Measurements from ENCODE around the gene KHDRBS2. TPM values are rescaled to one million over a fixed set of nuclear protein-coding genes. Genes with fewer than 3 reads are reported as not detected.

Gene KHDRBS2
- total RNA-seq, 1 experiment from 2014 or later = not detected

GRCh38 chr6:61959196-61959595, 326.8 kb downstream of the KHDRBS2 start:
- Histone ChIP-seq H3K36me3 (ENCODE audit: low read depth) (no peaks in the 10 kb centered on the region), H3K9me3 (ENCODE audit: insufficient read depth, low read depth) (no peaks in the 10 kb centered on the region), H4K20me1 (ENCODE audit: insufficient read depth) (no peaks in the 10 kb centered on the region), H2AFZ (no peak overlapping the region), H3K79me2 (ENCODE audit: low read depth) (no peaks in the 10 kb centered on the region), H3K4me2 (no peak overlapping the region), H3K27ac (no peak overlapping the region), H3K9me2 (ENCODE audit: insufficient read depth) (no peaks in the 10 kb centered on the region), H3K4me1 (replicated peaks; ENCODE audit: insufficient read depth) (no peaks in the 10 kb centered on the region), H3F3A (ENCODE audit: insufficient read depth, low read depth) (0 out of 2 replicates have a peak, but pooled peaks cover 2% of the 10 kb centered on the region), H3K27me3 (ENCODE audit: insufficient read depth, low read depth) (no peaks in the 10 kb centered on the region), H3K4me3 (no peak overlapping the region)
- ChIA-PET CTCF (no interaction called here), POLR2A (ENCODE audit: unreplicated experiment) (no interaction called here)
- no peak for DNase-seq
- TF ChIP-seq, protein P1, sequence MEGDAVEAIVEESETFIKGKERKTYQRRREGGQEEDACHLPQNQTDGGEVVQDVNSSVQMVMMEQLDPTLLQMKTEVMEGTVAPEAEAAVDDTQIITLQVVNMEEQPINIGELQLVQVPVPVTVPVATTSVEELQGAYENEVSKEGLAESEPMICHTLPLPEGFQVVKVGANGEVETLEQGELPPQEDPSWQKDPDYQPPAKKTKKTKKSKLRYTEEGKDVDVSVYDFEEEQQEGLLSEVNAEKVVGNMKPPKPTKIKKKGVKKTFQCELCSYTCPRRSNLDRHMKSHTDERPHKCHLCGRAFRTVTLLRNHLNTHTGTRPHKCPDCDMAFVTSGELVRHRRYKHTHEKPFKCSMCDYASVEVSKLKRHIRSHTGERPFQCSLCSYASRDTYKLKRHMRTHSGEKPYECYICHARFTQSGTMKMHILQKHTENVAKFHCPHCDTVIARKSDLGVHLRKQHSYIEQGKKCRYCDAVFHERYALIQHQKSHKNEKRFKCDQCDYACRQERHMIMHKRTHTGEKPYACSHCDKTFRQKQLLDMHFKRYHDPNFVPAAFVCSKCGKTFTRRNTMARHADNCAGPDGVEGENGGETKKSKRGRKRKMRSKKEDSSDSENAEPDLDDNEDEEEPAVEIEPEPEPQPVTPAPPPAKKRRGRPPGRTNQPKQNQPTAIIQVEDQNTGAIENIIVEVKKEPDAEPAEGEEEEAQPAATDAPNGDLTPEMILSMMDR (conservative IDR thresholded peaks at IDR 0.05) = no peak
- TF ChIP-seq EZH2 (IDR thresholded peaks at IDR 0.05; ENCODE audit: low read depth) = no peak
- BruUV-seq (replicated peaks) = no TSS peak
- intact Hi-C loops (cut with micrococcal nuclease; ENCODE audit: unreplicated experiment) = no loop called here

- ChIA-PET CTCF (no interaction called here), POLR2A (ENCODE audit: unreplicated experiment) (no interaction called here)
- Histone ChIP-seq H4K20me1 (ENCODE audit: insufficient read depth) (no peaks in the 10 kb centered on the region), H3K9me3 (ENCODE audit: insufficient read depth, low read depth) (no peaks in the 10 kb centered on the region), H3K4me3 (no peak overlapping the region), H3K79me2 (ENCODE audit: low read depth) (no peaks in the 10 kb centered on the region), H3K36me3 (ENCODE audit: low read depth) (no peaks in the 10 kb centered on the region), H3K27ac (no peak overlapping the region), H3K27me3 (ENCODE audit: insufficient read depth, low read depth) (no peaks in the 10 kb centered on the region), H3K4me2 (no peak overlapping the region), H3K9me2 (ENCODE audit: insufficient read depth) (no peaks in the 10 kb centered on the region), H3F3A (ENCODE audit: insufficient read depth, low read depth) (0 out of 2 replicates have a peak, but pooled peaks cover 2% of the 10 kb centered on the region), H3K4me1 (replicated peaks; ENCODE audit: insufficient read depth) (no peaks in the 10 kb centered on the region), H2AFZ (no peak overlapping the region)
- no peak for TF ChIP-seq EZH2 (IDR thresholded peaks at IDR 0.05; ENCODE audit: low read depth)
- TF ChIP-seq, protein P1 (conservative IDR thresholded peaks at IDR 0.05) = no peak
- intact Hi-C loops (cut with micrococcal nuclease; ENCODE audit: unreplicated experiment) = no loop called here
- no peak for DNase-seq
- no TSS peak for BruUV-seq (replicated peaks)
Measured at GRCh38 chr6:61953851-61954250, 332.2 kb downstream of the KHDRBS2 start.

DNA sequence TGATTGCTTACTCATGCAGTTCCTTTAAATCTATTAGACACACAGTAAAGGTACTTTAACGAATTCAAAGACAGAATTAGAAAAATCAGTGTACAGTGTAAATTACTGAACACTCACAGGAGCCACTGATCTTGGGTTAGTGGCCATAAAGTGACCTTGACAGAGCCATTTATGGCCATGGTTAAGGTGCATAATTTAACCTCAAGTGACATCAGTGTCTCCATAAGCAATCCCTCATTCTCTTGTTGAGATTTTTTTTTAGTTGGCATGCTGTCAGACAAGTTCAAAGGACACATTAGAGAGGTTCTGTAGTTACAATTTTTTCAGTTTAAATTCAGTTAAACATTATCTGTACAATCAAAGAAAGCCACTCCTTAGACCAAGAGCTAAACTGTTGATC, 334.4 kb downstream of the KHDRBS2 start:
- Histone ChIP-seq H3K4me3 (no peak overlapping the region), H3F3A (ENCODE audit: insufficient read depth, low read depth) (0 out of 2 replicates have a peak, but pooled peaks cover 2% of the 10 kb centered on the region), H2AFZ (no peak overlapping the region), H3K79me2 (ENCODE audit: low read depth) (no peaks in the 10 kb centered on the region), H3K27ac (no peak overlapping the region), H3K9me3 (ENCODE audit: insufficient read depth, low read depth) (no peaks in the 10 kb centered on the region), H3K9me2 (ENCODE audit: insufficient read depth) (no peaks in the 10 kb centered on the region), H3K4me1 (replicated peaks; ENCODE audit: insufficient read depth) (no peaks in the 10 kb centered on the region), H4K20me1 (ENCODE audit: insufficient read depth) (no peaks in the 10 kb centered on the region), H3K4me2 (no peak overlapping the region), H3K36me3 (ENCODE audit: low read depth) (no peaks in the 10 kb centered on the region), H3K27me3 (ENCODE audit: insufficient read depth, low read depth) (no peaks in the 10 kb centered on the region)
- intact Hi-C loops (cut with micrococcal nuclease; ENCODE audit: unreplicated experiment) = no loop called here
- no peak for DNase-seq
- ChIA-PET CTCF (no interaction called here), POLR2A (ENCODE audit: unreplicated experiment) (no interaction called here)
- BruUV-seq (replicated peaks) = no TSS peak
- TF ChIP-seq, protein P1 (conservative IDR thresholded peaks at IDR 0.05) = no peak
- TF ChIP-seq EZH2 (IDR thresholded peaks at IDR 0.05; ENCODE audit: low read depth) = no peak

Measured in PC-9 (cell line).